ENCODE data around the gene NUP107. TPM values are rescaled to one million over a fixed set of nuclear protein-coding genes. Genes with fewer than 3 reads are reported as not detected.

NUP107 gene
- polyA plus RNA-seq, 2 of the 4 experiments (the other 2 are of a cell fraction): 78.5 to 194 TPM

- no peak overlapping the region for H3K4me2 ChIP-seq
- TF ChIP-seq ZFP36 (IDR thresholded peaks at IDR 0.05; ENCODE audit: borderline replicate concordance, partially characterized antibody) (no peak), ZNF302 (CRISPR knock-in tag; IDR thresholded peaks at IDR 0.05) (no peak)
- H3K4me1 ChIP-seq: peaks cover 26% of the 10 kb centered on the region
- no peak for FAIRE-seq
- 56% methylated on average over 3 of the region's 3 CpGs for WGBS (ENCODE audit: missing lambda C conversion rate)
- H3K9me3 ChIP-seq: no peaks in the 10 kb centered on the region
- no peak for DNase-seq (ENCODE audit: low read depth in 1 of 2, low spot score in 1 of 2)
- H3K27ac ChIP-seq: no peak overlapping the region
- ChIA-PET CTCF (no interaction called here), POLR2A (no interaction called here)
- H3K4me3 ChIP-seq: no peak overlapping the region
- ATAC-seq: no peak
These were observed 104.1 kb downstream of the NUP107 start for GRCh38 chr12:68790952-68791234.

- 85% methylated on average over 2 of the region's 2 CpGs for WGBS (ENCODE audit: missing lambda C conversion rate)
- no peaks in the 10 kb centered on the region for H3K9me3 ChIP-seq
- ATAC-seq: no peak
- CTCF ChIA-PET: no interaction called here
- FAIRE-seq: no peak
- POLR2A ChIA-PET: no interaction called here
- peaks cover 23% of the 10 kb centered on the region for H3K4me1 ChIP-seq
- H3K4me3 ChIP-seq: no peak overlapping the region
- no peak overlapping the region for H3K4me2 ChIP-seq
- TF ChIP-seq HDAC2 (IDR thresholded peaks at IDR 0.05): no peak
- no peak for TF ChIP-seq CHD2 (IDR thresholded peaks at IDR 0.05; ENCODE audit: low read length, partially characterized antibody)
- TF ChIP-seq NFE2L2 (conservative IDR thresholded peaks at IDR 0.05; ENCODE audit: low read length): no peak
- TF ChIP-seq ZNF302 (CRISPR knock-in tag; IDR thresholded peaks at IDR 0.05): no peak
- no peak overlapping the region for H3K27ac ChIP-seq
- DNase-seq (ENCODE audit: low read depth in 1 of 2, low spot score in 1 of 2): no peak
These were observed 105.2 kb downstream of the NUP107 start for GRCh38 chr12:68791897-68792481.

- no peak for FAIRE-seq
- H3K9me3 ChIP-seq: no peaks in the 10 kb centered on the region
- ChIA-PET POLR2A (interaction anchor here (1.0 kb wide), 1 partner anchor 16 kb away, joined by 3 read pairs; no protein-coding TSS in a partner anchor), CTCF (no interaction called here)
- no peak for TF ChIP-seq TP53 (CRISPR knock-in tag; IDR thresholded peaks at IDR 0.05)
- 0 out of 5 replicates have a peak, but pooled peaks of 1 of the 2 experiments have one; percentile 12 for TF ChIP-seq RAD21 (conservative IDR thresholded peaks at IDR 0.05 in 1 of 2, IDR thresholded peaks at IDR 0.05 in 1 of 2)
- H3K4me1 ChIP-seq: peaks cover 13% of the 10 kb centered on the region
- ATAC-seq: peak; percentile 93 to 98
- H3K4me2 ChIP-seq: no peak overlapping the region
- WGBS (ENCODE audit: missing lambda C conversion rate): 57% methylated on average over 2 of the region's 2 CpGs
- no peak overlapping the region for H3K27ac ChIP-seq
- H3K4me3 ChIP-seq: no peak overlapping the region
- DNase-seq (ENCODE audit: low read depth in 1 of 2, low spot score in 1 of 2): peak; percentile 70 to 81
These were observed 106.2 kb downstream of the NUP107 start for GRCh38 chr12:68792952-68793351.

GRCh38 chr12:68793436-68793835, 106.7 kb downstream of the NUP107 start:
- H3K4me2 ChIP-seq: no peak overlapping the region
- TF ChIP-seq TP53 (CRISPR knock-in tag; IDR thresholded peaks at IDR 0.05) (no peak), MAZ (IDR thresholded peaks at IDR 0.05; ENCODE audit: borderline replicate concordance, low read depth, low read length) (no peak)
- CTCF ChIA-PET: interaction anchor here (4.1 kb wide), 1 partner anchor 15 kb away, joined by 19 read pairs; the partner anchor contains the start of gene MDM2
- H3K4me3 ChIP-seq: no peak overlapping the region
- no peak overlapping the region for H3K27ac ChIP-seq
- ATAC-seq: no peak; a peak in 2 of 6 replicates
- POLR2A ChIA-PET: interaction anchor here (1.0 kb wide), 1 partner anchor 16 kb away, joined by 3 read pairs; no protein-coding TSS in a partner anchor
- no peaks in the 10 kb centered on the region for H3K9me3 ChIP-seq
- FAIRE-seq: no peak
- no peak for DNase-seq (ENCODE audit: low read depth in 1 of 2, low spot score in 1 of 2)
- WGBS (ENCODE audit: missing lambda C conversion rate): 88% methylated on average over 4 of the region's 4 CpGs
- H3K4me1 ChIP-seq: peaks cover 8% of the 10 kb centered on the region; the same call in 2 of the 3 replicates

GRCh38 chr12:68793975-68794652, 107.3 kb downstream of the NUP107 start:
- H3K4me2 ChIP-seq: no peak overlapping the region
- DNase-seq (ENCODE audit: low read depth in 1 of 2, low spot score in 1 of 2) (no peak), FAIRE-seq (no peak), ATAC-seq (no peak)
- H3K9me3 ChIP-seq: no peaks in the 10 kb centered on the region
- CTCF ChIA-PET: interaction anchor here (4.1 kb wide), 1 partner anchor 14 kb away, joined by 19 read pairs; the partner anchor contains the start of gene MDM2
- WGBS (ENCODE audit: missing lambda C conversion rate): 87% methylated on average over 4 of the region's 4 CpGs
- POLR2A ChIA-PET: interaction anchor here (0.8 kb wide), 1 partner anchor 48 kb away, joined by 3 read pairs; the partner anchor contains the start of gene SLC35E3
- no peak overlapping the region for H3K27ac ChIP-seq
- H3K4me3 ChIP-seq: no peak overlapping the region
- H3K4me1 ChIP-seq: 0 out of 3 replicates have a peak, but pooled peaks cover 2% of the 10 kb centered on the region
- TF ChIP-seq CEBPB (IDR thresholded peaks at IDR 0.05): no peak
- TF ChIP-seq MAZ (IDR thresholded peaks at IDR 0.05; ENCODE audit: borderline replicate concordance, low read depth, low read length): no peak
- no peak for TF ChIP-seq REST (IDR thresholded peaks at IDR 0.05)
- TF ChIP-seq KDM1A (IDR thresholded peaks at IDR 0.05; ENCODE audit: low read depth): no peak
- no peak for TF ChIP-seq NR3C1 (IDR thresholded peaks at IDR 0.05)
- TF ChIP-seq ZFP36 (IDR thresholded peaks at IDR 0.05; ENCODE audit: borderline replicate concordance, partially characterized antibody): no peak
- TF ChIP-seq MAFK (IDR thresholded peaks at IDR 0.05; ENCODE audit: partially characterized antibody): no peak
- no peak for TF ChIP-seq EHMT2 (IDR thresholded peaks at IDR 0.05; ENCODE audit: low read depth)
- TF ChIP-seq RCOR1 (IDR thresholded peaks at IDR 0.05; ENCODE audit: low read depth, low read length): no peak
- no peak for TF ChIP-seq MYC (IDR thresholded peaks at IDR 0.05; ENCODE audit: borderline replicate concordance, low read length)
- TF ChIP-seq BCL3 (IDR thresholded peaks at IDR 0.05): no peak
- no peak for TF ChIP-seq RNF2 (IDR thresholded peaks at IDR 0.05; ENCODE audit: borderline replicate concordance, low read depth)
- no peak for TF ChIP-seq USF2 (IDR thresholded peaks at IDR 0.05)
